ENCODE data around the gene CENPU. TPM values are rescaled to one million over a fixed set of nuclear protein-coding genes. Genes with fewer than 3 reads are reported as not detected.

CENPU gene
- total and polyA plus RNA-seq, 10 of the 15 experiments (the other 5 are each of a cell fraction or from before 2014, with no cell fraction given) = 26.6 to 90.8 (median 53.8) TPM

DNA sequence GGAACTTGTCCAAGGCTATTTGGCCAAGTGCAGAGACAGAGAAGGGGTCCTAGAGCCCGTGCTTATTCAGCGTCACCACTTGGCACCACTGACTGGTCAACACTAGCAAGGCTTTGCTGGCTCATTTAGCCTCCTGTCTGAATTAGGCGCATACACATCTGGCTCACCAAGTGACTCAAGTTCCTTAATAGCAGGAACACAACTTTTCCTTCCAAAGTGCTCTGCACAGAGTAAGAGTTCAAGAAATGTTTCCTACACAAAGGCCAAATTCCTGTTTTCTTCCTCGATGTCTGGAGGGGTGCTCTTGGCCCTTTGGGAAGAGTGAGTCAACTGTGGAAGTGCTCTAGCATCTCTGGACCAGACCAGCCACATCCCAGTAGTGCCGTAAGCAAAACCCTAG, 26.8 kb upstream of the CENPU start:
- ATAC-seq (no peak), FAIRE-seq (no peak), DNase-seq (ENCODE audit: low read depth, low spot score) (no peak)
- intact Hi-C loops (cut with micrococcal nuclease; ENCODE audit: unreplicated experiment) (no loop called here), in situ Hi-C loops (cut with MboI) (no loop called here)
- ChIA-PET POLR2A (no interaction called here), CTCF (interaction anchor here (0.8 kb wide), 1 partner anchor 9 kb away, joined by 3 read pairs; no protein-coding TSS in a partner anchor), RAD21 (ENCODE audit: unreplicated experiment) (no interaction called here), SMC1A (ENCODE audit: uncharacterized antibody, unreplicated experiment) (interaction anchor here (0.6 to 1.2 kb wide), 2 partner anchors 99 to 175 kb away, joined by 4 to 5 read pairs; no protein-coding TSS in a partner anchor)
- WGBS (ENCODE audit: insufficient coverage, insufficient replicate concordance, low lambda C conversion rate, missing lambda C conversion rate) = 98% methylated on average over 5 of the region's 5 CpGs
- no TSS peak for BruUV-seq (replicated peaks)
- Histone ChIP-seq H3K27me3 (replicated peaks in 1 of 2; ENCODE audit: control insufficient read depth in 2 of 2, insufficient read depth in 2 of 2, low read length in 1 of 2) (no peaks in the 10 kb centered on the region), H3K79me2 (ENCODE audit: control insufficient read depth, insufficient read depth, low read length) (no peaks in the 10 kb centered on the region), H3K4me3 (no peak overlapping the region), H3K27ac (ENCODE audit: control insufficient read depth, insufficient read depth) (no peak overlapping the region), H4K20me1 (ENCODE audit: control insufficient read depth, insufficient read depth) (no peaks in the 10 kb centered on the region), H3K9me3 (replicated peaks; ENCODE audit: control insufficient read depth, insufficient read depth, low read length) (no peaks in the 10 kb centered on the region), H3K4me1 (ENCODE audit: control insufficient read depth, insufficient read depth, low read length) (peaks cover 5% of the 10 kb centered on the region), H3K36me3 (ENCODE audit: control insufficient read depth in 2 of 2, insufficient read depth in 2 of 2, low read length in 1 of 2) (peaks cover 22 to 34% of the 10 kb centered on the region in 2 experiments), H2AFZ (ENCODE audit: control insufficient read depth, low read depth, low read length) (no peak overlapping the region), H3K4me2 (ENCODE audit: control insufficient read depth, insufficient read depth) (no peak overlapping the region), H3K9ac (ENCODE audit: control insufficient read depth, insufficient read depth, low read length) (no peak overlapping the region)
- TF ChIP-seq EGR1 (IDR thresholded peaks at IDR 0.05; ENCODE audit: borderline replicate concordance in 1 of 2, low read depth in 2 of 2, low read length in 2 of 2) (no peak), CEBPZ (IDR thresholded peaks at IDR 0.05; ENCODE audit: low read depth, low read length) (no peak), NFIC (IDR thresholded peaks at IDR 0.05; ENCODE audit: low read depth, low read length) (no peak), SUPT20H (IDR thresholded peaks at IDR 0.05; ENCODE audit: borderline replicate concordance, control insufficient read depth, low read depth, low read length) (no peak), BHLHE40 (IDR thresholded peaks at IDR 0.05; ENCODE audit: borderline replicate concordance in 1 of 2, low read depth in 2 of 2, low read length in 1 of 2) (no peak), SIN3A (IDR thresholded peaks at IDR 0.05; ENCODE audit: low read depth, low read length) (no peak), NFXL1 (IDR thresholded peaks at IDR 0.05; ENCODE audit: borderline replicate concordance) (no peak)
- TF ChIP-seq, protein P1, sequence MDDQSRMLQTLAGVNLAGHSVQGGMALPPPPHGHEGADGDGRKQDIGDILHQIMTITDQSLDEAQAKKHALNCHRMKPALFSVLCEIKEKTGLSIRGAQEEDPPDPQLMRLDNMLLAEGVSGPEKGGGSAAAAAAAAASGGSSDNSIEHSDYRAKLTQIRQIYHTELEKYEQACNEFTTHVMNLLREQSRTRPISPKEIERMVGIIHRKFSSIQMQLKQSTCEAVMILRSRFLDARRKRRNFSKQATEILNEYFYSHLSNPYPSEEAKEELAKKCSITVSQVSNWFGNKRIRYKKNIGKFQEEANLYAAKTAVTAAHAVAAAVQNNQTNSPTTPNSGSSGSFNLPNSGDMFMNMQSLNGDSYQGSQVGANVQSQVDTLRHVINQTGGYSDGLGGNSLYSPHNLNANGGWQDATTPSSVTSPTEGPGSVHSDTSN (IDR thresholded peaks at IDR 0.05; ENCODE audit: insufficient replicate concordance, low read depth, low read length) = no peak
